ENCODE data around the gene ISM1. TPM values are rescaled to one million over a fixed set of nuclear protein-coding genes. Genes with fewer than 3 reads are reported as not detected.

The ISM1 gene
- total RNA-seq, 1 experiment from 2014 or later: 0.20 TPM

DNA sequence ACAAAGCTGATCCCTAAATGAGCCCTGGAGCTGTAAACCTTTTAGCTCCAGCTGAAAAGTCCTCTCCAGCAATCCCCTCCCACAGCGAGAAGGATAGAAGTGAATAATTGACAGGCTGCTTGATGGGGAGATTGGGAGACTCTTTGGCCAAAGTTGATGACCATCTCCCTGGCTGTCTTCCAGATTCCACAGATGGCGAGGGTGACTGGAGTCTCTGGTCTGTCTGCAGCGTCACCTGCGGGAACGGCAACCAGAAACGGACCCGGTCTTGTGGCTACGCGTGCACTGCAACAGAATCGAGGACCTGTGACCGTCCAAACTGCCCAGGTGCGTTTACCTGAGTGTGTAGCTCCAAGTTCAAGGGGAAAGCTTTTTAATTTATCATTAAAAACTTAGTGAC lies 67.3 kb downstream of the ISM1 start:
- WGBS (ENCODE audit: extremely low coverage, insufficient read length, low lambda C conversion rate): no CpG with 5 or more reads among the region's 12 CpGs
- no peak for TF ChIP-seq CTCF (conservative IDR thresholded peaks at IDR 0.05)
- DNase-seq: no peak

More for the DNA sequence above, 67.3 kb downstream of the ISM1 start:
- H4K8ac ChIP-seq (replicated peaks; ENCODE audit: insufficient read length, low read depth, low read length): no peak overlapping the region
- H3K23me2 ChIP-seq (ENCODE audit: insufficient read length, low read depth, low read length, poor library complexity, severe bottlenecking): no peaks in the 10 kb centered on the region
- no peak overlapping the region for H3T11ph ChIP-seq (ENCODE audit: low read length)
- H2BK20ac ChIP-seq (ENCODE audit: low read depth, low read length, poor library complexity, severe bottlenecking): no peak overlapping the region
- no peak overlapping the region for H3K56ac ChIP-seq (ENCODE audit: insufficient read length, low read depth, low read length)
- no peak overlapping the region for H3K27ac ChIP-seq (ENCODE audit: insufficient read length, low read depth, low read length)
- Mint-ChIP-seq H3K4me1 (peaks cover 5 to 9% of the 10 kb centered on the region in 2 experiments), H3K9me3 (no peaks in the 10 kb centered on the region), H3K27me3 (ENCODE audit: low read depth) (no peaks in the 10 kb centered on the region), H3K36me3 (ENCODE audit: insufficient read depth in 1 of 3, low read depth in 3 of 3) (no peaks in the 10 kb centered on the region), H3K27ac (no peak overlapping the region), H3K4me3 (no peak overlapping the region)
- no peak overlapping the region for H3K4ac ChIP-seq (ENCODE audit: low read depth, low read length)
- no peak overlapping the region for H2BK5ac ChIP-seq (ENCODE audit: insufficient read length, low read length)
- no peak overlapping the region for H3K9ac ChIP-seq (ENCODE audit: extremely low read depth, insufficient read length, low read length)
- no peak overlapping the region for H3K23ac ChIP-seq (ENCODE audit: insufficient read length, low read depth, low read length)
- no peaks in the 10 kb centered on the region for H3K4me1 ChIP-seq (ENCODE audit: insufficient read depth, low read length)
- no peaks in the 10 kb centered on the region for H3K9me3 ChIP-seq (ENCODE audit: control insufficient read depth, low read depth, low read length)
- H3K79me1 ChIP-seq (ENCODE audit: insufficient read depth, low read depth, low read length, poor library complexity, severe bottlenecking): no peaks in the 10 kb centered on the region
- H4K91ac ChIP-seq (ENCODE audit: insufficient read length, low read depth, low read length): no peak overlapping the region
- no peaks in the 10 kb centered on the region for H3K79me2 ChIP-seq (ENCODE audit: insufficient read depth, low read length)
- H3K18ac ChIP-seq (ENCODE audit: insufficient read length, low read depth, low read length): no peak overlapping the region
- no peak overlapping the region for H2AFZ ChIP-seq (ENCODE audit: low read length)
- no peak overlapping the region for H2BK12ac ChIP-seq (ENCODE audit: insufficient read length, low read depth, low read length)
- H3K14ac ChIP-seq (ENCODE audit: insufficient read depth, low read length): no peak overlapping the region
- no peak overlapping the region for H2BK120ac ChIP-seq (ENCODE audit: low read depth, low read length, poor library complexity, severe bottlenecking)
- no peak overlapping the region for H3K4me2 ChIP-seq (ENCODE audit: insufficient read depth, insufficient read length, low read length)
- no peak overlapping the region for H2AK5ac ChIP-seq (ENCODE audit: insufficient read length, low read length)
- H3K27me3 ChIP-seq (ENCODE audit: insufficient read depth, low read length): no peaks in the 10 kb centered on the region
- H2BK15ac ChIP-seq (ENCODE audit: low read depth, low read length): no peak overlapping the region
- H4K5ac ChIP-seq (ENCODE audit: insufficient read length, low read depth, low read length): no peak overlapping the region
- no peaks in the 10 kb centered on the region for H4K20me1 ChIP-seq (ENCODE audit: control insufficient read depth, insufficient read depth, insufficient read length)

Measured in H9 (cell line).